Spinal cord (tissue), 10 donors: ENCODE data around the gene KNDC1. TPM values are rescaled to one million over a fixed set of nuclear protein-coding genes. Genes with fewer than 3 reads are reported as not detected.

Experiments
- DNase-seq, 6 donors: peaks; one replicate each; pipeline versions ENCODE4 v3.0.0 to v3.0.0-alpha.2; 2013 to 2015; ENCODE audit warnings: low spot score in 6 of 6, low read depth in 4 of 6
- H3K27ac ChIP-seq: one replicate; pipeline ENCODE4 v1.5.1; 2013; ENCODE audit warnings: low read depth, low read length, control low read depth
- H3K27me3 ChIP-seq: one replicate; pipeline ENCODE4 v1.6.1; 2013; ENCODE audit warnings: low read length; ENCODE audit not compliant: control insufficient read depth, insufficient read depth
- H3K36me3 ChIP-seq: one replicate; pipeline ENCODE4 v1.6.1; 2013; ENCODE audit warnings: low read length; ENCODE audit not compliant: control insufficient read depth, insufficient read depth
- H3K4me1 ChIP-seq: one replicate; pipeline ENCODE4 v1.6.1; 2013; ENCODE audit warnings: low read length; ENCODE audit not compliant: control insufficient read depth, insufficient read depth
- H3K4me3 ChIP-seq: one replicate; pipeline ENCODE4 v1.5.1; 2013; ENCODE audit warnings: low read depth, low read length, control low read depth
- H3K9me3 ChIP-seq: one replicate; pipeline ENCODE4 v1.6.1; 2013; ENCODE audit warnings: low read length; ENCODE audit not compliant: control insufficient read depth, insufficient read depth
- WGBS: methylation state at CpG from one replicate; pipeline ENCODE4 v1.1.5; 2013; ENCODE audit warnings: missing lambda C conversion rate; ENCODE audit not compliant: insufficient coverage; 5-methylcytosine and 5-hydroxymethylcytosine counted together
- polyA plus RNA-seq, 2 donors: library from polyadenylated mRNA; unstranded; fragments of 120-200 nt; gene quantifications; one replicate each; pipeline ENCODE4 v1.2.1, GENCODE V29; 2013; ENCODE audit not compliant: insufficient read length in 2 of 2
- total RNA-seq, 2 donors: library from RNA; depleted of rRNA in 1 of 2; stranded (reverse); fragments of 120-200 nt in 1 of 2; fragments of >200 nt in 1 of 2; gene quantifications; one replicate each; pipeline versions ENCODE4 v1.2.3 to v1.2.4, GENCODE V29; 2013 to 2014
- donor health status: healthy.

KNDC1 gene
- total and polyA plus RNA-seq, 4 donors, result 8.3 to 35.8 (median 23.5) TPM

- no peak for DNase-seq
- H3K27ac ChIP-seq, result no peak overlapping the region
- WGBS, result 3% methylated on average over 48 of the region's 48 CpGs
Measured at GRCh38 chr10:133235265-133235855, 75.3 kb downstream of the KNDC1 start.

DNA sequence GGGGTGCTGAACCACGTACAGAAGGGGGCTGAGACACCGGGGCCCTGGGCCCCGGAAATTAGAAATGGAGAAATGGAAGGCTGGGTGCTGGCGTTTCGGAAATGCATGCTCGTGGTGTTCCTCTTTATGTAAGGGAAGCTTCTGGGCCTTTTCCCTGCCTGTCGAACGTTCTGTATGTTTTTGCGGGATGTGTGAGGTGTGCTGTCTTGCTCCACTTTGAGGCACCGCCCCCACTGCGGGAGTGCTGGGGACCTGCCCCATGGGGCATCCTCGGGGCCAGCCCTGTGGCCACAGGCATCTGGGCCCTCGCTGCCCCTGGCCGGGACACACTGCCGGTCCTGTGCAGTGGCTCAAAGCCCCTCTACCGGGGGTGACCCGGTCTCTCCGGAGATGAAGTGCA lies 75.9 kb downstream of the KNDC1 start:
- no peak for DNase-seq
- Histone ChIP-seq H3K27me3 (peaks cover 84% of the 10 kb centered on the region), H3K4me1 (peaks cover 15% of the 10 kb centered on the region), H3K36me3 (no peaks in the 10 kb centered on the region), H3K27ac (no peak overlapping the region), H3K4me3 (no peak overlapping the region), H3K9me3 (no peaks in the 10 kb centered on the region)
- 2% methylated on average over 18 of the region's 18 CpGs for WGBS

More at GRCh38 chr10:133235265-133235855, 75.3 kb downstream of the KNDC1 start:
- no peak overlapping the region for H3K4me3 ChIP-seq
- peaks cover 15% of the 10 kb centered on the region for H3K4me1 ChIP-seq
- H3K9me3 ChIP-seq, result no peaks in the 10 kb centered on the region
- peaks cover 84% of the 10 kb centered on the region for H3K27me3 ChIP-seq
- H3K36me3 ChIP-seq, result no peaks in the 10 kb centered on the region

- no peak for DNase-seq
- Histone ChIP-seq H3K4me1 (peaks cover 11% of the 10 kb centered on the region), H3K4me3 (no peak overlapping the region), H3K27ac (no peak overlapping the region), H3K36me3 (no peaks in the 10 kb centered on the region), H3K9me3 (no peaks in the 10 kb centered on the region), H3K27me3 (peaks cover 83% of the 10 kb centered on the region)
- WGBS, result under 1% methylated on average over 102 of the region's 103 CpGs
Measured at GRCh38 chr10:133236401-133237240, 76.6 kb downstream of the KNDC1 start.

- H3K4me3 ChIP-seq, result no peak overlapping the region
- no peaks in the 10 kb centered on the region for H3K36me3 ChIP-seq
- no peaks in the 10 kb centered on the region for H3K9me3 ChIP-seq
- DNase-seq, result no peak
- H3K4me1 ChIP-seq, result peaks cover 11% of the 10 kb centered on the region
- no peak overlapping the region for H3K27ac ChIP-seq
- 1% methylated on average over 32 of the region's 32 CpGs for WGBS
- peaks cover 82% of the 10 kb centered on the region for H3K27me3 ChIP-seq
Measured at GRCh38 chr10:133237241-133237587, 77.2 kb downstream of the KNDC1 start.

DNA sequence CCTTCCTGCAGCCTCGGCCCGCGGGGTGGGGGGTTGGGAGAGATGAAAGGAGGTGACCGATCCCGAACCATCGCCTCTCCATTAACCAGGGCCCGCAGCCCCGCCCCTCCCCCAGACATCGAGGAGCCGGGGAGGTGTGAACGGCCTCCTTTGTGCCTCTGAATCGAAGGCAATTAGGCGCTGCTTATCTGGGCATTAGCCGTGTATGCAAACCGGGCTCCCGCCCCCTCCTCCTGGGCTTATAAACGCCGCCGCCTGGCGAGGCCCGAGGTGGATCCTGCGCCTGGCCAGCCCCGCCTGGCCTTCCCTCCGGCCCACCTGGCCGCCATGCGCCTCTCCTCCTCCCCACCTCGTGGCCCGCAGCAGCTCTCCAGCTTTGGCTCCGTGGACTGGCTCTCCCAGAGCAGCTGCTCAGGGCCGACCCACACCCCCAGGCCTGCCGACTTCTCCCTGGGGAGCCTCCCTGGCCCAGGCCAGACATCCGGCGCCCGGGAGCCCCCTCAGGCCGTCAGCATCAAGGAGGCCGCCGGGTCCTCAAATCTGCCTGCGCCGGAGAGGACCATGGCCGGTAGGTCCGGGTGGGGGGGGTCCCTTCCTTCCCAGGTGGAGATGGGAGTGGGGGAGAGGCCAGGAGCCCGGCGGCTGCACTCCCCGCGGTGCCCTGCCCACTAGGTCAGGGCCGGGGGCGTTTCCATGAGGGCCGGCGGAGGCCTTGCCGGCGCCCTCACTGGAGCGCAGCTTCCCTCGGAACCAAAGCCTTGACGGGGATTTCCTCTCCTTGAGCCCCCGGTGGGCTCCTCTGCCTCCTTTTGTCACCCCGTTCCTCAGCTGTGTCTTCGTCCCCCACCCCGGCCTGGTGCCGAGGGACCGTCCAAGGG lies 77.8 kb downstream of the KNDC1 start, which contains the start of gene VENTX:
Gene VENTX, plus strand, starts transcription at position 268 of the 878 bp plus-strand sequence. Its CDS starts 60 bp downstream, at position 328.
- peaks cover 11% of the 10 kb centered on the region for H3K4me1 ChIP-seq
- 2% methylated on average over 54 of the region's 60 CpGs for WGBS
- no peak for DNase-seq
- H3K36me3 ChIP-seq, result no peaks in the 10 kb centered on the region
- no peaks in the 10 kb centered on the region for H3K9me3 ChIP-seq
- no peak within 1 kb of the TSS for H3K4me3 ChIP-seq
- H3K27me3 ChIP-seq, result peaks cover 79% of the 10 kb centered on the region
- no peak within 1 kb of the TSS for H3K27ac ChIP-seq

GRCh38 chr10:133238466-133238804 lies 78.4 kb downstream of the KNDC1 start:
- Histone ChIP-seq H3K27me3 (peaks cover 73% of the 10 kb centered on the region), H3K4me3 (no peak overlapping the region), H3K4me1 (peaks cover 11% of the 10 kb centered on the region), H3K9me3 (no peaks in the 10 kb centered on the region), H3K36me3 (no peaks in the 10 kb centered on the region), H3K27ac (no peak overlapping the region)
- WGBS, result 5% methylated on average over 13 of the region's 15 CpGs
- DNase-seq, result no peak

DNA sequence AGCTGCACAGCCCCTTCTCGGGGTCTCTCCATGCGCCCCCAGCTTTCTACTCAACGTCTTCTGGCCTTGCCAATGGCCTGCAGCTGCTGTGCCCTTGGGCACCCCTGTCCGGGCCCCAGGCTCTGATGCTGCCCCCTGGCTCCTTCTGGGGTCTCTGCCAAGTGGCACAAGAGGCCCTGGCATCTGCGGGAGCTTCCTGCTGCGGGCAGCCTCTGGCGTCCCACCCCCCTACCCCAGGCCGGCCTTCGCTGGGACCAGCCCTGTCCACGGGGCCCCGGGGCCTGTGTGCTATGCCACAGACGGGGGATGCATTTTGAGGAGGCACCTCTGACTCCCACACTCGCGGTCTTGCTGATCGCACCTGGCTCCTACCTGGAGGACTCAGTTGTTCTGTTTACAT lies 80.0 kb downstream of the KNDC1 start:
- Histone ChIP-seq H3K9me3 (no peaks in the 10 kb centered on the region), H3K4me3 (no peak overlapping the region), H3K4me1 (peaks cover 11% of the 10 kb centered on the region), H3K27me3 (peaks cover 65% of the 10 kb centered on the region), H3K27ac (no peak overlapping the region), H3K36me3 (no peaks in the 10 kb centered on the region)
- no peak for DNase-seq
- WGBS, result 71% methylated on average over 13 of the region's 15 CpGs

DNA sequence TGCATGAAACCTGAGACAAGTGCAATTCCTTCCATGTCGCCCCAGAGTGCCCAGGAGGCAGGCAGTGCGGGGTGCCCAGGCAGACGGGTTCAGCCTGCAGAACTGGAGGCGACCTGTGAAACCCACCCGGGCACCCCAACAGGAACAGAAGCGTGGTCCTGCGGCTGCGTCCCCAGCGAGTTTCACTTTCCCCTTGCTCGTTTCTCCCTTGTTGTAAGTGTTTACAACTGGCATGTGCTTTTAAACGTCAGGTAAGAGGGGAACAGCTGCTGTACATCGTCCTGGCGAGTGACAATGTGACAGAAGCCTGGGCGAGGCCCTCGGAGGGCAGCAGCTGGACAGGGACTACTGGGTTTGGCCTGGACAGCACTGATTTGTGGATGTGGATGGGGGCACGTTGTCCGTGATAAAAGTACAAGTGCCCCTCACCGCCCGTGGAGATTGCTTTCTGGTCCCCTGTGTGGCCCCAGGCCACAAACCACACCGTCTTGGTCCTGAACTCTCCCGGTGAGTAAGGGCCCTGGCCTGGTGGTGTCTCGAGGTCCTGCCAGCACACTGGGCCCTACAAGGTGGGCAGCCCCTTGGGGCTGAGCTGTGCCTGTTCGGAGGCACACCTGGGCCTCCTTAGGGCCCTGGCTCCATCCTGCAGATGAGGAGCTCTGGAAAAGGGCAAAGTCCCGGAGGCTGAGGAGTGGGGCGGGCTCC lies 81.6 kb downstream of the KNDC1 start:
- no peaks in the 10 kb centered on the region for H3K36me3 ChIP-seq
- peaks cover 54% of the 10 kb centered on the region for H3K27me3 ChIP-seq
- DNase-seq, result no peak
- H3K9me3 ChIP-seq, result no peaks in the 10 kb centered on the region
- H3K4me1 ChIP-seq, result peaks cover 5% of the 10 kb centered on the region
- no peak overlapping the region for H3K27ac ChIP-seq
- WGBS, result 81% methylated on average over 25 of the region's 25 CpGs
- no peak overlapping the region for H3K4me3 ChIP-seq
